Hepatocyte (in vitro differentiated cells): Measurements from ENCODE around the gene HEATR5A.

Experiments
- CTCF ChIP-seq: fragments of 200-600 bp; sonication (generic); IDR thresholded peaks from 2 replicates; pipeline ENCODE4 v1.5.1; 2016; ENCODE audit warnings: antibody characterized with exemption, mild to moderate bottlenecking; ENCODE audit not compliant: poor library complexity
- EZH2phosphoT487 ChIP-seq: fragments of 200-600 bp; sonication (generic); IDR thresholded peaks from one replicate; pipeline ENCODE4 v1.6.1; 2018; ENCODE audit warnings: antibody characterized with exemption, mild to moderate bottlenecking, low read depth, moderate library complexity; ENCODE audit not compliant: unreplicated experiment, severe bottlenecking

GRCh38 chr14:31360919-31361662 lies 59.3 kb downstream of the HEATR5A start:
- TF ChIP-seq CTCF = no peak
- no peak for TF ChIP-seq EZH2phosphoT487
